HuH-7.5 (cell line): ENCODE measurements around the gene SERPINE2.
"Not testable (repeated sequence)": the region's sequence is repeated elsewhere in the genome, so short reads cannot be mapped to it uniquely, and the experiment has no call there.

Source experiments
- DNase-seq: peaks from one replicate; pipeline ENCODE4 v3.0.0; 2011; ENCODE audit warnings: low spot score

SERPINE2 gene

DNA sequence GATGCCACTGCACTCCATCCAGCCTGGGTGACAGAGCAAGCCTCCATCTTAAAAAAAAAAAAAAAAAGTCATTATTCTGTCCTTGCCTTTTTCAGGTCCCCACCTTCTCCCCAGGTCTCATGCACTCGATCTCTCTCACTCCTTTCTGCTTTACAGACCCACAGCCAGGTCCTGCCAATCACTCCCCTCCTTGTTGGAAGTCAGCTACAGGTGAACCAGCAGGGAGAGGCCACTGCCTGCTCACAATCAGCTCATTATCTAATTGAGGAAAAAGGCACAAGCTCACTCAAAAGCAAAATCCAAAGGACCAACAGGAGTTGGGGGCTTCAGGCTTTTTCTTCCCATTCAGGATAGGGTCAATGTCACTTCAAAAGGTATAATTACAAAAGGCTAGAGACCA, 96.0 kb downstream of the SERPINE2 start:
- DNase-seq, result no peak

DNA sequence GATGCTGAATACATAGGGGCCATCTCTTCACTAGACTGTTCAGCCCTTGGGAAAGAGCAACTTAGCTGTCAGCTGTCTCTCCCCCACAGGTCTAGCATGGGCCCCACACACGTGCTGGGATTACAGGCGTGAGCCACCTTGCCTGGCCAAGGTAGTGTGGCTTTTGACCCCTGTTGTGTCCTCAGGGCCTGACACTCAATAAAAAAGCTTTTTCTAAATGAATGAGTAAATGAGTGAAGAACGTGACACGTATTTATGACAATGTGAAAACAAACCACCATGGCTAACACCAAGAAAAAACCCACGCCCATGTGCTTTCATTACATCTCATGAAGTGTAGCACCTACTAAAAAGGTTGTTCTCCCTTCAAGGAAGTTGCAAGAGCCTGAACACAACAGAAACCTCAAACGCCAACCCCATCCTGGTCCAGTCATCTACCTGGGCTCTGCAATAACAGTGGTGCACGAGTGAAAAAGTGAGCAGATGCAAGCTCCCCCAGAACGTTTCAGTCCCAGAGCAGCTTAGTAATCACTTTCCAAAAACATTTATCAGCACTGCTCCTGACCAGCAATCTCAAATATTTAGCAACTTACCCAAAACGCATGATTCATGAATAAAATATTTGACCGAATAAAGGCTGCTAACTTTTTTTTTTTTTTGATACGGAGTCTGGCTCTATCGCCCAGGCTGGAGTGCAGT, 97.4 kb downstream of the SERPINE2 start:
- DNase-seq, result no peak

DNA sequence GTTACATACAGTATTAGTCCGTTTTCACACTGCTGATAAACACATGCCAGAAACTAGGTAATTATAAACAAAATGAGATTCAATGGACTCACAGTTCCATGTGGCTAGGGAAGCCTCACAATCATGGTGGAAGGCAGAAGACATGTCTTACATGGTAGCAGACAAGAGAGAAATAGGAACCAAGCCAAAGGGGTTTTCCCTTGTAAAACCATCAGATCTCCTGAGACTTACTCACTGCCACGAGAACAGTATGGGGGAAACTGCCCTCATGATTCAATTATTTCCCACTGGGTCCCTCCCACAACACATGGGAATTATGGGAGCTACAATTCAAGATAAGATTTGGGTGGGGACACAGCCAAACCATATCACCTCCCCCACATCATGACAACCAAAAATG, 99.6 kb downstream of the SERPINE2 start:
- not testable (repeated sequence) for DNase-seq

DNA sequence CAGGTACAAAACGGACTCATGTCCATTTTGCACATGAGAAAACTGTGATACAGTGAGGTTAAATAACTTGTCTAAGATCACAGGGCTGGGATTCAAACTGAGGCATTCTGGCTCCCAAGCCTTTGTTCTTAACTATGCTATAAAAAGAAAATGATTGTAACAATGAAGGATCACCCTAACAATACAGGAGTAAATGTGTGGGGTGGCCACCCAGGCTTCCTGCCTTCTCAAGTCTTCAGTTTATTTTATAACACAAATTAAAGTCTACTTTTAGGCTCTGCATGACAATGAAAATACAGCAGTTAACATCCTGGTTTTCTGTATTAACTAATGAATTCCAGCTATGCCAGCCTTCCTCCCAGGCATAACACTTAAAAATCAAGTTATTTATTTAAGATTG, 101.6 kb downstream of the SERPINE2 start:
- DNase-seq, result no peak

DNA sequence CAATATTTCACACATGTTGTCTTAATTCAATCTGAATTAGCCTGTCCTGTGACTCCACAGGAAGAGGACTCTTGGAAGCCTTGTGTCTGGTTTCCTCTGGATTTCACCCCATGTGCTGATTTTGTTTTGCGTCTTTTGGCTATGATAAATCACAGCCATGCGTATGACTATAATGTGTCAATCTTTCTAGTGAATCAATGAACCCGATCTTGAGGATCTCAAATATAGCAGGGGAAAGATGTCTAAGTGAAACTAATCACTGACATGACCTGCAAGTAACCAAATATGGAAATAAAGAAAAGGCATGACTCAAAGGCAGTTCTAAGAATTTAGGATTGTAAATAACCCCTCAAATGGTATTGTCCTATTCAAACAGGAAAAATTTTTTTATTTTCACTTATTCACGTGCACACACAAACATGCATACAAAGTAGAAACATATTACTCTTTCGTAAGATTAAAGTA, 102.2 kb downstream of the SERPINE2 start:
- DNase-seq, result no peak

DNA sequence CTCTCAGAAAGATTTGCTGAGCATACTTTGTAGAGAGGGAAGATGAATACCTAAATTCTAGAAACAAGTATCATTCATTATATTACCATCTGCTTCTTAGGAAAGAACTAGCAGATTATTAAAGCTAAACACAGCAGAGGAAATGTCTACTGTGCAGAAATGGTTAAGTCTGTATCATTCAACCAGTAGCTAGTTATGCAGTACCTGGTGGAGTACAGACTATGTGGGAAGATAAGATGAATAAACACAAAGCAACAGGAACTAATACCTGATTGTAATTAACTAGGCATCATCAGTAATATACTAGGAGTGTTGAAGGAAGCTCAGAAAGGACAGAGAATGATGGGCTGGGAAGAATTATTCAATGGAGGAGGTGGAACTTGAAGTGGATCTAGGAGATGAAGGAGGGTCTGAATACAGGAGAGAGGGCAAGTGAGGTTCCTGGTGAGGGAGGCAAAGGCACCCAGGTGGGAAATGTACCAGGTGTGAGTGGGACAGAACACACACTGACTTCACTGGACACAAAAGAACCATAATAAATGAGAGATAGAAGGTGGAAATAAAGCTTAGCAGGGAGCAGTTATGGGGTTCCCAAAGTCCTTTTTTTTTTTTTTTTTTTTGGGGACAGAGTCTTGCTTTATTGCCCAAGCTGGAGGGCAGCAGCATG, 103.5 kb downstream of the SERPINE2 start:
- DNase-seq, result no peak

DNA sequence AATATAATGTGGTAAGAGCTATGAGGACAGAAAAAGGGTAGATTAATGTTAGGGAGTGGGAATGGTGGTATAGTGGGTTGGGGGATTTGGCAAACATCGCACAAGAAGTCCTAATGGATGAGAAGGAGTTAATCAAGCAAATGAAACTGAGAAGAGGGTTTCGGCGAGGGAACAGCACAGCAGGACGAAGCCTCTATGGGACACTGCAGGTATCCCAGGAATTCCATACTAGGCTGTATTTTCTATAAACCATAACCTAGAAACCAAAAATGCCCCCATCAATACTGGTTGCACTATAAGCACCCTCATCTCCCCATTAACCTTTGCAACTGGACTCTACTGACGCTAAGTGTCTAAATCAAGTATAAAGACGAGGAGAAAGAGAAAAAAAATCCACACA, 104.2 kb downstream of the SERPINE2 start:
- DNase-seq, result no peak

DNA sequence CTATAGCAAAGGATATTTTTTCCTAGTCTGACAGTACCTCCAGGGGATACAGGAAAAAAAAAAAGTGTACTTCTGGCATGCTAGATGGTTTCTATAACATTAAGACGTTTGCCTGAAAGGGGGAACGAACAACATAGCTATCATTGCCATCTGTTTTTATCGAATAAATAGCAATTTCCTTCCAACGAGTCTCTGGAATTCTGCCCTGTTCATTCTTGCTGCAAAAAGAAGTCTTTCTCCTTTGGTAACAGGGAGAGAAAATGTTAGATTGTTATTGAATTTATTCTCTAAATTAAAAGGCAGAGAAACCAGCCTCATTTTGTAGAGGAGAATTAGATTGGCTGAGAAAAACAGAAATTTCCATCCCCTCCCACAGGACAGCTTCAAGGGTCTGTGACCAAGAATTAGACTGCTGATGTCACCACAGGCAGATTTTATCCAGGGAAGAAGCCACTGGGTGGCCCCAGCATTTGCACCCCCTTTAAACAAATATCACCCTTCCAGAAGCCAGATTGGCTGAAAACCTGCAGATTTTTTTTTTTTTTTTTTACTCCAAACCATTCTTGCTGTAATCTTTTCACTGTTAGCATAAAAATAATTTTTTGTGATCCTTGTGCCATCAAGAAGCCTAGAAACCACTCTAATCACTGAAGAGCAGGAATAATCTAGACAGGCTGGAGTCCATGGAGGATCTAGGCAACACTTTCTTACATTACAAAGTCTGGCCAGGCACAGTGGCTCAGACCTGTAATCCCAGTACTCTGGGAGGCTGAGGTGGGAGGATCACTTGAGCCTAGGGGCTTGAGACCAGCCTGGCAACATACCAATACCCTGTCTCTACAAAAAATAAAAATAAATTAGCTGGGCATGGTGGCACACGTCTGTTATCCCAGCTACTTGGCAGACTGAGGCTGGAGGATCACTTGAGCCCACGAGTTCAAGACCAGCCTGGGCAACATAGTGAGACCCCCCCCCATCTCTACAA, 106.0 kb downstream of the SERPINE2 start:
- no peak for DNase-seq

DNA sequence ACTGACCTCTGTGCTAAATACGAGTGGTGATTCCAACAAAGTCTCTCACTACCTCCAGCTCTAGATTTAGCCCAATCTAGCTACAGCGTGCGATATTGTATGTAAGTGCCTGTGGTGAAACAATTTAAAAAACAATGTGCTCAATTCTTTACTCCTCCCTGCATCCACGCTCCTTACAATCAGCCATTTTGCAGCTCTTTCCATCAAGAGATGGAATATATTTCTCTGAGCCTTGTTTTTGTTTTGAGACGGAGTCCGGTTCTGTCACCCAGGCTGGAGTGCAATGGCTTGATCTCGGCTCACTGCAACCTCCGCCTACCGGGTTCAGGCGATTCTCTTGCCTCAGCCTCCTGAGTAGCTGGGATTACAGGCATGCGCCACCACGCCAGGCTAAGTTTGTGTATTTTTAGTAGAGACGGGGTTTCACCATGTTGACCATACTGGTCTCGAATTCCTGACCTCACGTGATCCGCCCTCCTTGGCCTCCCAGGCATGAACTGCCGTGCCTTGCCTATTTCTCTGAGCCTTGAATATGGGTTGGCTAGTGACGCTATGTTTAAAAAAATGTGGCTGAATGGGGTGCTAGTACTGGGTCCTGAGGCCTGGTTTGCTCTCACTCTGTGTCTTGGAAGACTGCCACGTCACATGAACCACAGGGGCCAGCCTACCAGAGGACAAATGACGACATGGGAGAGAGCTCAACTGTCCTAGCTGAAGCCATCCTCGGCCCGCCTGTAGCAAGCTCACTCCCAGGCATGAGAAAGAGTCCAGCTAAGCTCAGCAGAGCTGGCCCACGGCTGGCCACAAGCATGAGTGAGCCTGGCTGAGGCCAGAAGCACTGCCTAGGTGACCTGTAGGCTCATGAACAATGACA, 108.7 kb downstream of the SERPINE2 start:
- peak; percentile 52 for DNase-seq

DNA sequence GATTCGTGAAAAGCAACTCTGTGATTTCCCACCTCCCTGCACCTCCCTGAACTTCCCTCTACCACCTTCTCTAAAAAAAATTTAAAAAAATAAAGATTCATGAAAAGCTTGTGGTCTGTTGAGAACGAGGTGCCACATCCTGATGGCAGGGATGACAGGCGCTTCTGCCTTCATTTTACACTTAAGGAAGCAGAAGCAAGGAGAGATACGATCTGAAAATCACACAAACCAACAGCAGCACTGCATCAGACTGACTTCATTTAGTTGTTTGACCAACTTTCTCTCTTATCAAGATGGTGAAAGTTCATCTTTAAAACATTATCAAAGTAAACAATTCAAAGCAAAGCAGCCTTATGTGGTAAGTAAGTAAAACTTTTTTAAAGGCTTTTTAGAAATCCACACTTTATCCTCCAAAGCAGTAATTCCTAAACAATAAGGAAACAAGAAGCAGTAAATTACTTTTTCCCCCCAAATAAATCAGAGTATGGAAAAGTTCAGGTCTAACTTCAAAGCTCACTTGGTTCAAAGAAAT, 109.4 kb downstream of the SERPINE2 start:
- DNase-seq, result no peak

DNA sequence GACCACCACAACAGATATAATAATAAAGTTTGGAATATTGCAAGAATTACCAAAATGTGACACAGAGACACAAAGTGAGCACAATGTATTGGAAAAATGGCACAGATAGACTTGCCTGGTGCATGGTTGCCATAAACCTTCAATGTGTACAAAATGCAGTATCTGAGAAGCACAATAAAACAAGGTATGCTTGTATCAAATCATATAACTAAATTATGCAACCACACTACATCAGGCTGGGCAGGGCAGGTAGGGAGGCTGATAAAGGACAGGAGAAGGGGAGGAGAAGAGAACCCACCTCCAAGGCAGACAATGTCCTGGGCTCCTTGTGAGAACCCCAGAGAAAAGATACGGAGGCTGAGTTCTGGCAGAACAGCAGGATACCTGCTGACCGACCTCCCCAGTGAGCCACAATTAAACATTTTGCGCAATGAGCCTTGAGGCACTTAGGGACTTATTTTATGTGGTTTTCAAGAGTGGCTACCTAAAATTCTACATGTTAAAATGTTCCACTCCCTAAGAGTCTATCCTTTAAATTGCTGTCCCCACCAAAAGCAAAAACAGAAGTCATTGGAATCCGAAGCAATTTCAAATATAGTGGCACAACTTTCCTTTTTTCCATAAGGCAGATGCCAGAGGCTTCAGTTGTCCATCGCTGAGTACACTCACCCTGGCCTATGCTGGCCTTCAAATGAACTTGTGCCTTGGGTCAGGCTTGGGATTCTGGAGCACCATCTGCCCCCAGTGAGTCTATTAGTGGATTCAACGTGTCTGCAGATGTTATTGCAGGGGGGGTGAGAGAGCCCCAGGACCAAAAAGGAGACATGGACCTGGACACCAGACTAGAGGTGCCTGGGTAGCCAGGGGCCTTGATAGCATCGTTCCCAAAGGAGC, 110.7 kb downstream of the SERPINE2 start:
- no peak for DNase-seq

DNA sequence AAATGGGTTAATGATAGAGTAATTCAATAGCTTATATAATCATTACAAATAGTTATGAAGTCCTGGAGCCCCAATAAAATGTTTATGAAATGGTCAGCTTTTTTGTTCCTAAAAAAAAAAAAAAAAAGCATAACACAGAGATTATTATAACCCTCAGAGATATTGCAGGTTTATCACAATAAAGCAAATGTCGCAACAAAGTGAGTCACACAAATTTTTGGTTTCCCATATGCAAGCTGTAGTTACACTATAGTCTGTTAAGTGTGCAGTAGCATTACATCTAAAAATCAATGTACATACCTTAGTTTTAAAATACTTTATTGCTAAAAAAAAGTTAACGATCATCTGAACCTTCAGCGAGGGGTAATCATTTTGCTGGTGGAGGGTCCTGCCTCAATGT, 114.0 kb downstream of the SERPINE2 start:
- no peak for DNase-seq
